Hepatocyte (in vitro differentiated cells): ENCODE data around the gene ASF1B.

ENCODE experiments used
- EZH2 ChIP-seq: fragments of 200-600 bp; sonication (generic); IDR thresholded peaks from 2 replicates; pipeline ENCODE4 v1.6.1; 2016; ENCODE audit warnings: antibody characterized with exemption, mild to moderate bottlenecking, borderline replicate concordance
- TF ChIP-seq, protein P1 (sequence below): fragments of 200-600 bp; sonication (generic); IDR thresholded peaks from 2 replicates; pipeline ENCODE4 v1.5.1; 2016; ENCODE audit warnings: antibody characterized with exemption, mild to moderate bottlenecking; ENCODE audit not compliant: poor library complexity

DNA sequence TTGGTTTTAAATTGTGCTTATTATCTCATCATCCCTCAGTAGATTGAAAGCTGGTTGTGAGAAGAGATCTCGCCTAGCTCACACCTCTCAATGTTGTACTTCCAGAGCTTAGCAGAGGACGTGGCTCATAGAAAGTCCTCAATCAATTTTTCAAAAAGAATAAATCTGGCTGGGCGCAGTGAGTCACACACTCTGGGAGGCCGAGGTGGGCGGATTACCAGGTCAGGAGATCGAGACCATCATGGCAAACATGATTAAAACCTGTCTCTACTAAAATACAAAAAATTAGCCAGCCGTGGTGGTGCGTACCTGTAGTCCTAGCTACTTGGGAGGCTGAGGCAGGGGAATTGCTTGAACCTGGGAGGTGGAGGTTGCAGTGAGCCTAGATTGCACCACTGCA lies 4.7 kb upstream of the ASF1B start:
- TF ChIP-seq, protein P1, sequence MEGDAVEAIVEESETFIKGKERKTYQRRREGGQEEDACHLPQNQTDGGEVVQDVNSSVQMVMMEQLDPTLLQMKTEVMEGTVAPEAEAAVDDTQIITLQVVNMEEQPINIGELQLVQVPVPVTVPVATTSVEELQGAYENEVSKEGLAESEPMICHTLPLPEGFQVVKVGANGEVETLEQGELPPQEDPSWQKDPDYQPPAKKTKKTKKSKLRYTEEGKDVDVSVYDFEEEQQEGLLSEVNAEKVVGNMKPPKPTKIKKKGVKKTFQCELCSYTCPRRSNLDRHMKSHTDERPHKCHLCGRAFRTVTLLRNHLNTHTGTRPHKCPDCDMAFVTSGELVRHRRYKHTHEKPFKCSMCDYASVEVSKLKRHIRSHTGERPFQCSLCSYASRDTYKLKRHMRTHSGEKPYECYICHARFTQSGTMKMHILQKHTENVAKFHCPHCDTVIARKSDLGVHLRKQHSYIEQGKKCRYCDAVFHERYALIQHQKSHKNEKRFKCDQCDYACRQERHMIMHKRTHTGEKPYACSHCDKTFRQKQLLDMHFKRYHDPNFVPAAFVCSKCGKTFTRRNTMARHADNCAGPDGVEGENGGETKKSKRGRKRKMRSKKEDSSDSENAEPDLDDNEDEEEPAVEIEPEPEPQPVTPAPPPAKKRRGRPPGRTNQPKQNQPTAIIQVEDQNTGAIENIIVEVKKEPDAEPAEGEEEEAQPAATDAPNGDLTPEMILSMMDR: no peak
- no peak for TF ChIP-seq EZH2
